Measurements from ENCODE around the gene GAS2L1. TPM values are rescaled to one million over a fixed set of nuclear protein-coding genes. Genes with fewer than 3 reads are reported as not detected.
A peak's percentile ranks its signal among the peaks of the same experiment; 100 is the strongest.

GAS2L1 gene
- total and polyA plus RNA-seq, 2 of the 4 experiments (the other 2 are of a cell fraction): 1.4 to 15.6 TPM

GRCh38 chr22:29343313-29343805 lies 36.9 kb downstream of the GAS2L1 start:
- no peak overlapping the region for H2BK15ac ChIP-seq (ENCODE audit: low read depth, low read length)
- H3K56ac ChIP-seq (ENCODE audit: extremely low read depth, insufficient read depth, low read length): no peak overlapping the region
- in situ Hi-C loops (cut with MboI; ENCODE audit: low sequenced_read_pairs): no loop called here
- intact Hi-C loops (cut with micrococcal nuclease): no loop called here
- H3K36me3 ChIP-seq (ENCODE audit: control insufficient read depth, insufficient read depth, low read length): peaks cover 53% of the 10 kb centered on the region
- H3K79me1 ChIP-seq (ENCODE audit: low read depth in 1 of 2, low read length in 2 of 2): no peaks in the 10 kb centered on the region
- no peak overlapping the region for H4K91ac ChIP-seq (ENCODE audit: insufficient read depth, low read depth, low read length)
- H4K8ac ChIP-seq (ENCODE audit: low read depth in 2 of 2, low read length in 2 of 2): no peak overlapping the region
- peaks cover 11% of the 10 kb centered on the region; the same call in 1 of the 2 replicates for H4K20me1 ChIP-seq (ENCODE audit: insufficient read depth, low read length)
- no TSS peak for BruUV-seq (replicated peaks)
- CTCF ChIA-PET: no interaction called here
- H2AK5ac ChIP-seq (ENCODE audit: low read depth, low read length): no peak overlapping the region
- H3K4me2 ChIP-seq (ENCODE audit: low read depth, low read length): no peak overlapping the region
- no peak overlapping the region for H2AK9ac ChIP-seq (replicated peaks; ENCODE audit: low read depth, low read length, poor library complexity)
- no peaks in the 10 kb centered on the region for H3K4me1 ChIP-seq (ENCODE audit: control insufficient read depth, insufficient read depth, low read length)
- H3K23ac ChIP-seq (ENCODE audit: low read depth, low read length): no peak overlapping the region
- no peak overlapping the region for H3K14ac ChIP-seq (replicated peaks; ENCODE audit: low read depth, low read length)
- 73% methylated on average over 2 of the region's 7 CpGs; no CpG with 5 or more reads in 1 of the 2 experiments for WGBS, 2 experiments (ENCODE audit: extremely low coverage in 2 of 2, insufficient read length in 1 of 2)
- no peaks in the 10 kb centered on the region for H3K27me3 ChIP-seq (ENCODE audit: control insufficient read depth, insufficient read depth, low read length)
- DNase-seq (peak; percentile 40), ATAC-seq (ENCODE audit: low read depth) (peak; percentile 79)
- no peak overlapping the region for H2BK120ac ChIP-seq (ENCODE audit: low read depth, low read length)
- H3K9me3 ChIP-seq (ENCODE audit: control insufficient read depth, insufficient read depth, low read length): no peaks in the 10 kb centered on the region
- dilution Hi-C loops (cut with HindIII; ENCODE audit: low sequenced_read_pairs, unreplicated experiment): no loop called here
- no peak overlapping the region for H3K4ac ChIP-seq (ENCODE audit: low read depth, low read length)
- POLR2A ChIA-PET (ENCODE audit: unreplicated experiment): no interaction called here
- H3K27ac ChIP-seq (ENCODE audit: insufficient read depth, low read length): no peak overlapping the region
- TF ChIP-seq CEBPB (IDR thresholded peaks at IDR 0.05; ENCODE audit: low read depth, low read length) (no peak), MAZ (IDR thresholded peaks at IDR 0.05; ENCODE audit: borderline replicate concordance, low read depth, low read length) (no peak), ELK1 (IDR thresholded peaks at IDR 0.05; ENCODE audit: borderline replicate concordance, low read depth, low read length) (no peak), FOS (IDR thresholded peaks at IDR 0.05; ENCODE audit: low read depth, low read length) (no peak), MXI1 (IDR thresholded peaks at IDR 0.05; ENCODE audit: borderline replicate concordance, low read depth, low read length) (no peak), SMC3 (IDR thresholded peaks at IDR 0.05; ENCODE audit: low read depth, low read length) (no peak), POLR2A (IDR thresholded peaks at IDR 0.05; ENCODE audit: low read depth, low read length) (no peak), MAFK (IDR thresholded peaks at IDR 0.05; ENCODE audit: low read depth, low read length) (no peak), CHD1 (IDR thresholded peaks at IDR 0.05; ENCODE audit: low read depth, low read length) (no peak), NFE2L2 (IDR thresholded peaks at IDR 0.05; ENCODE audit: low read depth, low read length) (no peak), RCOR1 (IDR thresholded peaks at IDR 0.05; ENCODE audit: insufficient replicate concordance, low read length) (no peak), RAD21 (IDR thresholded peaks at IDR 0.05; ENCODE audit: low read length) (no peak), CTCF (conservative IDR thresholded peaks at IDR 0.05; ENCODE audit: low read depth, low read length) (no peak), BHLHE40 (IDR thresholded peaks at IDR 0.05; ENCODE audit: low read depth, low read length) (no peak), USF2 (IDR thresholded peaks at IDR 0.05; ENCODE audit: low read depth, low read length) (no peak), RFX5 (IDR thresholded peaks at IDR 0.05; ENCODE audit: low read depth, low read length) (no peak)
- H2AFZ ChIP-seq (replicated peaks; ENCODE audit: low read length, poor library complexity): no peak overlapping the region
- H3K9ac ChIP-seq (ENCODE audit: low read depth, low read length): no peak overlapping the region
- H2BK20ac ChIP-seq (ENCODE audit: low read depth, low read length): no peak overlapping the region
- no peak overlapping the region for H2BK5ac ChIP-seq (ENCODE audit: low read depth, low read length, poor library complexity, severe bottlenecking)
- H4K5ac ChIP-seq (ENCODE audit: low read depth, low read length): no peak overlapping the region
- no peak overlapping the region for H3K4me3 ChIP-seq (ENCODE audit: insufficient read depth, low read depth, low read length)
- H3K9me1 ChIP-seq (ENCODE audit: insufficient read depth, low read length): no peaks in the 10 kb centered on the region
- H3K18ac ChIP-seq (ENCODE audit: low read depth, low read length): no peak overlapping the region

Data from IMR-90 (cell line).